GM21825 (cell line): ENCODE measurements around the gene KCNG1.

Experiments
- ATAC-seq: cut with Tn5 transposase; IDR thresholded peaks from one replicate; pipeline ENCODE4 v1.9.1; 2021; ENCODE audit warnings: mild to moderate bottlenecking, moderate library complexity; ENCODE audit not compliant: unreplicated experiment

The KCNG1 gene

DNA sequence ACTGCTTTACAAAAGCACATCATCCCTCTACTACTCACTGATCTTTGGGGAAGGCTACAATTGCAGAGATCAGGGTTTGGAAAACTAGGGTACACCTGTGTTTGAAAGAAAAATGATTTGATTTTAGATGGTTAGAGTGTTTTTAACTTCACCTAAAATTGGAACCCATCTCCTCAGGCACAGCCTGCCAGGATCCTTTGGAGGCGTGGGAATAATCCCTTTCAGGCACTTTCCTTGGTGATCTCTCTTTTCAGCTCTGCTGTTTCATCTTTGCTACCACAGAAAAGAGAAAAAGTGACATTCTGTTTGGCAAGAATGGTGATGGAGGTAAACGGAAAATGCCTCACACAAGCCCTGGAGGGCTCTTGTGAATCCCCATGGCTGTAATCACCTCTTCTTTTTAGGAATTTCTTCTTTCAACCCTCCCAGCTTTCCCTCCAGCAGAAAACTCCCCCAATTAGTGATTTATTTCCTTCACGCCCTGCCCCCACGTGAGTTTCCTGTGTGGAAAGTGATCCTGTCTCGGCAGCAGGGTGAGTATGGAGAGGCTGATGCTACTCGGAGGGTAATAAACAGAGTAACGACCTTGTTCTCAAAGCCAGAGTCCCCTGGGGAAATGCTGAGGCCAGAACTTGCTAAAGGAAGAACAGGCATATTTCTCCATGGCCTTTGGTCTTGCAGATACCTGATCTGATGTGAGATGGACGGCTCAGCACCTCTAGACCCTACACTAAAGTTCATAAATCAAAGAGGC is 9.2 kb downstream of the KCNG1 start:
- ATAC-seq, result no peak

DNA sequence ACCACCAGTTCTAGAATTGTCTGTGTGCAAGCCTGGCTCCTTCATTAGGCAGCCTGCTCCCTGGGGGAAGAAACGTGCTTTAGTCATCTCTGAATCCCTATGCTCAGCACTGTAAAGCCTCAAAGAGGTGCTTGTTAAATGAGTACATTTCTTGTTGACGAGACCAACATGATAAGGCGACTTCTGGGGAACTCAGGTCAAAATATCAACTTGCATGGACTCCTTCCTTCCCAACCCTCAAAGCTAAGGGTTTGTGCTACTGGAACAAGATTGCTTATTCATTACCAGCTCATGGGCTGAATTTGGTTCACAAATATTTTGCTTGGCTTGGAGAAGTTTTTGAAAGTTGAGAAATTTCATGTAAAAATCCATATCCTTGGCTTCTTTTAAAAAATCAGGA is 10.6 kb downstream of the KCNG1 start:
- ATAC-seq, result no peak

DNA sequence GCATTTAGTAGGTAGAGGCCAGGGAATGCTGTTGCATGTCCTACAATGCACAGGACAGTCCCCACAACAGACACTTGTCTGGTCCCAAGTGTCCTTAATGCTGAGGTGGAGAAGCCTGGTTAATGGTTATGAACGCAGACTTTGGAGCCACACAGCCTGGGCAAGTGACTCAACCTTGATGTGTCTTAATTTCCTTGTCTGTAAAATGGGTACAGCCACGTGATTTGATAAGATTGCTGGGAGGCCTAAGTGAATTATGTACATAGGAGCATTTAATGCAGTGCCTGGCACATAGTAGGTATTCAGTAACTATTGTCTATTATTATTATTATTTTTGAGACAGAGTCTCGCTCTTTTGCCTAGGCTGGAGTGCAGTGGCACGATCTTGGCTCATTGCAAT is 11.4 kb downstream of the KCNG1 start:
- ATAC-seq, result no peak

DNA sequence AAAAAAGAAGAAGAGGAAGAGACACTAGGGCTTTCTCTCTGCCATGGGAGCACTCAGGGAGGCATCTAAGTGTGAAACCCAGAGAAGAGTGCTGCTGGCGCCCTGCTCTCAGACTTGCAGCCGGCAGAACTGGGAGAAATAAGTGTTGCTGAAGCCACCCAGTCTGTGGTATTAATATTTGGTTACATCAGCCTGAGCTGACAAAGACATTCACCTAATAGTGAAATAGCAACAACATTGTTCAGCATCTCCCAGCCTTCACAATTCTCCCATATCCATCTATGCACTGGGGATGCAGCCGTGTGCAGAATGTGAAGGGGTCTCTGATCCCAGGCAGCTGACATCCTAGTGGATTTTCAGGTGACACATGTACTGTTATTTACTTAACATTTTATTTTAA is 12.0 kb downstream of the KCNG1 start:
- no peak for ATAC-seq

DNA sequence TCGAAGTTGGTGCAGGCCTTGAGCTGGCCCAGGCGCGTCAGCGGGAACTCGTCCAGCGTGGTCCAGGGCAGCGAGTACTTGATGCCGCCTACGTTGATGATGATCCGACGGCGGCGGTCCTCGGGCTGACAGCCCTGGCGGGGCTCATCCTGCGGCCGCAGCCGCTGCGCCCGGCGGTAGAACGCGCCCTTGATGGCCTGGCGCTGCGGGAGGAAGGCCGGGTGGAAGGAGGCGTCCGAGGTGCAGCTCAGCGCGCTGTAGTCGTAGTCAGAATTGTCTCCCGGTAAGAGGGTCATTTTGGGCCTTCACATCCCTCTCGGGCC is 12.9 kb downstream of the KCNG1 start:
- ATAC-seq, result no peak

DNA sequence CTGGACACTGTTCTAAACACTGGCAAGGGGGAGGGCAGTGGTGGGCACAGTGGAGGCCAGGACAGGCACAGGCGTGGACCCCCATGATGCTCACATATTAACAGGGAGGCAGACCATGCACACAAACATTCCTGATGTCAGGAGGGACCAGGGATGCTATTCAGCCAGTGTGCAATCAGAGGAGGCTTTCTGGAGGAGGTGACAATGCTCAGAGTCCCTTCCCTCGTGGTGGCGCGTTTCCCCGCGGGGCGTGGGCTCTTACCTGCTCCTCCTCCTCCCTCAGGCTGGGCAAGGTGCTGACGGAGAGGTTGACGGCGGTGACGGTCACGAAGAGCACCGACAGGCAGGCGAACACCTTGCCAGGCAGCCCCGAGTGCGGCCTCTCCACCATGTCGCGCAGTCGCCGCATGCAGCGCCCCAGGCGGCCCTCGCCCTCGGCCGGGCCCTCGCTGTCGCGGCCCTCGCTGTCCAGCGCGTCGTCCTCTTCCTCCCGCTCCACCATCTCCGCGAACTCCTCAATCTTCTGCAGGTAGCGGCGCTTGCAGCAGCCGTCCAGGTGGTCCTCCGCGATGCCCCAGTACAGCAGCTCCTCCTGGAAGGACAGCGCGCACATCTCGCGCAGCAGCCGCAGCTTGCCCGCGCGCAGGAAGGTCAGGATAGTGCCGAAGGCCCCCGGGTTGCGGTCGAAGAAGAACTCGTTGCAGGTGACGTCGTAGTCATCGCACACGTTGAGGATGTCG is 13.4 kb downstream of the KCNG1 start:
- no peak for ATAC-seq

DNA sequence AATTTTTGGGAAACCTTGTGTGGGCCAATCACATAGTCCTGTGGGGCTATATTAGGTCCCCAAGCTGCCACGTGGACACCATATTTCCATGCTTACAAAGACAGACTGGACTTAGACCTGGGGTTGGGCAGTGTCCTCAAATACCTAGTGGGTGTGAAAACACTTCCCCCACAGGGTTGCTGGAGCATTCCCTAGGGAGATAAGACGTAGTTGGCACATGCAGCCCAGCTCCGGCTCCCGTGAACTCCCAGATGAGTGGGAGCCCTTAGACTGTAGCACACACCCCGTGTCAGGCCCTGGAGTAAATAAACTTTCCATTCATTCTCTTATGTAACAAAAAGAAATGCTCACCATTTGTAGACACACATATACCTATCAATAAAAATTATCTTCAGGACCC is 14.2 kb downstream of the KCNG1 start:
- ATAC-seq, result no peak

DNA sequence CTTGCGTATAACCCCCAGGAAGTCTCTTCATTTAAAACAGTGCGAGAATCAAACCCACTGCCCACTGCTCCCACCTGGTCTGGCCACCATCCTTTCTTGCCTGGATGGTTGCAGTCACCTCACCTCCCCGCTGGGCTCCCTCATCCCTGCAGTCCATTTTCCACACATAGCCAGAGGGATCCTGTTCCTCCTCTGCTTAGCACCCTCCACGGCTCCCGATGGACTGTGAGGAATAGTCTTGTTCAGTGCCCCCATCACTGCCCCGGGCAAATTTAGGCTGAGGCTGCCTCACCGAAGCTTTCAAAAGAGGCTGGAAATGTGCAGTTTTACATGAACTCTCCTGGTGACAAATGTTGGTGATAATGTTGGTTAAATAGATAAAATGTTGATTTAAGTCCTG is 17.7 kb downstream of the KCNG1 start:
- no peak for ATAC-seq

DNA sequence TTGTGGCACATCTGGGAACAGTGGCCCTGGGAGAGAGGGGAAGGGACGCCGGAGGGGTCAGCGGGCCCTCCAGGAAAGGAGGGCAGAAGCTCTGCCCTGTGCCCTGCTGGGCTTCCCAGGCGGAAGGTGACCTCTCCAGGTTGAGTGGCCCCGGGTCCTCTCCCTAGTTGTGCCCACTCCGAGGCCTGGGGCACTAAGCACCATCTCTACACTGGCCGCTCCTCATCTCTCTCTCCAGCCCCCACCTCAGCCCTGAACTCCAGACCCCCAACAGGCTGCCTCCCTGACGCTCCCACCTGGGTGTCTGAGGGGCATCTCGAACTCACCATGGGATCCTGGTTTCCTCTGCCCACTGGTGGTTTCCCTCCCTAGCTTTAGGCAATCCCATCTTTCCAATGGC is 18.1 kb downstream of the KCNG1 start:
- no peak for ATAC-seq

DNA sequence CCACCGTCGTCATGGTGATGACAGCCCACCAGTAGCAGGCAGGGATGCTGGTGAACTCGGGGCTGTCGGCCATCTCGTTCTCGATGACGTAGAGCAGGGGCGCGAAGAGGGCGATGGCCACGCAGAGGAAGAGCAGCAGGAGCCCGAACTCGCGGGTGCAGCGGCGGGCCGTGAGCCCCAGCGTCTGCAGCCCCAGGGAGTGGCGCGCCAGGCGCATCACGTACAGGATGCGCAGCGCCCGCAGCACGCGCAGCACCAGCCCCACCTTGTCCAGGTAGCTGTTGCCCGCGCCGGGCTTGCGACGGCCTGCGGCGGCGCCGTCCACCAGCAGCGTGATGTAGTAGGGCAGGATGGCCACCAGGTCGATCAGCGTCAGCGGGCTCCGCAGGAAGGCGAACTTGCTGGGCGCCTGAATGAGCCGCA is 18.6 kb downstream of the KCNG1 start:
- no peak for ATAC-seq

DNA sequence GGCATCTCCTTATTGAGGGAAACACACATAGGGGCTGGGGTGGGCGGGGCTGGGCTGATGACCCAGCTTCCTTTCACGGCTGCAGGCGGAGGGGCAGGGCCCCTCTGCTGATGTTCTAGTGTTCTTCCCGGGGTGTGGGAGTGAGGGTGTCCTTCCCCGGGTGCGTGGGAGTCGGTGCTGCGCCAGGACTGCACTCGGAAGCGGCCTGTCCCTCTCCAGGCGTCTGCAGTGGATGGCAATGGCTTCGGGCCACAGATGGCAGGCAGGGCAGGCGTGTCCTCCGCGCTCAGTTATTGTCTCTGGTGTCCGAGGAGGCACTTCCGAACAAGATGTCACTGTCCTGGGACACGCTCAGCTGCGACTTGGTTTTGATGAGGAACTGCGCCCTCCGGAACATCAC is 19.2 kb downstream of the KCNG1 start:
- ATAC-seq, result no peak

DNA sequence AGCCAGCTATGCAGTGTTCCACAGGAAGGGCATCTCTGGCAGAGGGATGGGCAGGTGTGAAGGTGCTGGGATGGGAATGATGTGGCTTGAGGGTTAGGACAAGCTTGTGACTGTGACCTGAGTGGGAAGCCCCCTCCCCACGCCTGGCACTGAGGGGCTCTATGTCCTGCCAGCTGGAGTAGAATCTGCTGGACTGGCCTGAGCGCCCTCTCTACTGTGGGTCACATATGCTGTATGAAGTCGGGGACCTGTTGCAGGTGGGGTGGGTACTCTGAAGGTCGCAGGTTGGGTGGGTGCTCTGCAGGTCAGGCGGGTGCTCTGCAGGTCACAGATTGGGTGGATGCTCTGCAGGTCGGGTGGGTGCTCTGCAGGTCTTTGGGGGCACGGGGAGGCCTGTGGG is 20.3 kb downstream of the KCNG1 start:
- ATAC-seq, result no peak

DNA sequence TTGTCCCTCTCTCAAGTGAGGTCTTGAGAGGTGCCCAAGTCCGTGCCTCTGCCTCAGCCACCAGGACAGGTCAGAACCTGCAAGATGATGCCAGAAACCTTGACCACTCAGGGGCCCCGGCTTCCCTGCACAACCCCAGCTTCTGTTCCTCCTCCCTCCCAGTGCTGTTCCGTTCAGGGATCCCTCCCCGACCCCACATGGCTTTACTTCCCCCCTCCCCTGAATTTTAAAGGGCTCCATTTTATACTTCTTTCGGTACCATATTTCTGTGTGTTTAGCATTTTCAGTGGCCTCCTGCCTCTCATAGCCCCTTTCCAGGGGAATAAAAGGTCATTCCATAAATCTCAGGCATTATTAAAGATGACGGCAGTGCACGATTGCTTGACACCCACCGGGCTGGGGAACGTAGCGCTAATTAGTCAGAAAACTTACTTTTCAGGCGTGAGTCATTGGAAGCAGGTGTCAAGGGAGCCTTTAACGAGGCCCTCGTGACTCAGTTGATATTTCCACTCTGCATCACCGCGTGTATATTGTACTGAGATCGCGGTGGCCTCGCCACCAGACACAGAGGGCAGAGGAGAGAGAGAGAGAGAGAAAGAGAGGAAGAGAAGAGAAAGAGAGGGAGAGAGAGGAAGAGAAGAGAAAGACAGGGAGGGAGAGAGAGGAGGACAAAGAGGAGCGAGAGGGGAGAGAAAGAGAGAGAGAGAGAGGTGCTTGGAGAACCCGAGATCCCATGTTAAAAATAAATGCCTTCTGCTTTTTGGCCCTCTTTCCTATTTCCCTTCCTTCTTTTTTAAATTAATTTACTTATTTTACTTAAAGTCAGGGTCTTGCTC is 21.3 kb downstream of the KCNG1 start:
- ATAC-seq, result no peak

DNA sequence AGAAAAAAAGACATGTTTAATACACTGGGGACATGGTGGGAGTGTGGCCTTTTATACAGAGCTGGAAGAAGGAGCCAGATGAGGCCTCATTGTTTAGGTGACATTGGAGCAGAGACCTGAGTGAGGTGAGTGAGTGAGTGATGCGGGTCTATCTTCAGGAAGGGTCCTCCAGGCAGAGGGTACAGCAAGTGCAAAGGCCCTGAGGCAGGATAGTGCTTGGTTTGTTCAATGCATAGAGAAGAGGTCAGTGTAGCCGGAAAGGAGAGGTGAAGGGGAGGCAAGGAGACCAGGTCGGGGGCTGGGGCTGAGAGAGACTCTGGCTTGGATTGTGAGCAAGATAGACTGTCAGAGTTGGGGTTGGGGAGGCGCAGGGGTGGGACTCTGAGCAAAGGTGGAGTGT is 23.6 kb downstream of the KCNG1 start:
- ATAC-seq, result no peak

DNA sequence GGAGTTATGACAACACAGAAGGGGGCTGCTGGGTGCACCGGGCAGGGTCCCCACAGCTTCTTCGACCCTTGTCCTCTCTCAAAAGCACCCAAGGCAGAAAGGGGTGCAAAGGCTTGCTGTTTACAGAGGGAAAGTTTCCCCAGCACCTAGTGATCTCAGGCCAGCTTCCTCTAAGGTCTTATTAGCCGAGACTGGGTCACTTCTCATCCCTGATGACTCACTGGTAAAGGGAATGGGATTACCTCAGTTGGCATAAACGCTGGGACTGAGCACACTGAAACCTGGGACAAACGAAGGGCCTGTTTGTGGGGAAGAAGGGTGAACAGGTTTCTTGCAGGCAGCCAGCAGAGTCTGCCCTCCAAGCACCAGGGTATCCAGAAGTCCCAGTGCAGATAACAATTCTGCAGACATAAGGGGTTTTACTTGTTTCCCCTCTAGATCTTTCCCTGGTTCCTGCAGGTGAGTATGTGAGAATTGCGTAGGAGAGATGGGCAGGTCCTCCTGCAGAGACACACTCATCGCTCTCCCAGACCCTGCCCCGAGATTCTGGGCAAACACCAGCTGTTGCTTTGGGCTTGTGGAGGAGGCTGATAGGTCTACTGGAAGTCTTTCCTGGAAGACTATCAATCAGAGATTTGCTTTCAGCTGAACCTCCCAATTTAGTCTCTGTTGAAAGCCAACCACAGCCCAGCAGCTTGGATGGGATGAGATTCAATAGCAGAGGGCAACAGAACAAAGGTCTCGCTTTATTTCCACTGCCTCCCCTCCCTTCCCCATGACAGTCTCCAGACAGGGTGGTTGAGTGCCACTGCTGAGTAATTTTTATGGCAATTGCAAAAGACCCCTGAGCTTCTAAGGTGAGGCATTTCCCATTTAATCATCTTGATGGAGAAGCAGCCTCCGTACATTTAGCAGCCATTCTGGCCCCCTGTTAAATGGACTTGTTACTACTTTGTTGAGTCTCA is 25.7 kb downstream of the KCNG1 start:
- no peak for ATAC-seq

DNA sequence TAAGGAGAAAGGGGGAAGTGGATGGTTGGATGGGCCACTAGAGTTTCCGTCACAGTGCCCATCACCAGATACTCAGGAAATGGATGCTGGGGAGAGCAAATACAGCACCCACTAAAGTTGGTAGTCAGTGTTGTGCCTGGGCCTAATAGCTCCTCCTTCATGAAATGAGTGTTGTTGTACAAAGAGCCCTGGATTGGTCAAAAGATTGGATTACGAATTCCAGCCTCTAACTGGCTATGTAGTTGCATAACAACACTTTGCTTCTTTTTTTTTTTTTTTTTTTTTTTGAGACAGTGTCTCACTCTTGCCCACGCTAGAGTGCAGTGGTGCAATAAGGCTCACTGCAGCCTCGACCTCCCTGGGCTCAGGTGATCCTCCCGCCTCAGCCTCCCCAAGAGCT is 27.4 kb downstream of the KCNG1 start:
- ATAC-seq, result no peak

DNA sequence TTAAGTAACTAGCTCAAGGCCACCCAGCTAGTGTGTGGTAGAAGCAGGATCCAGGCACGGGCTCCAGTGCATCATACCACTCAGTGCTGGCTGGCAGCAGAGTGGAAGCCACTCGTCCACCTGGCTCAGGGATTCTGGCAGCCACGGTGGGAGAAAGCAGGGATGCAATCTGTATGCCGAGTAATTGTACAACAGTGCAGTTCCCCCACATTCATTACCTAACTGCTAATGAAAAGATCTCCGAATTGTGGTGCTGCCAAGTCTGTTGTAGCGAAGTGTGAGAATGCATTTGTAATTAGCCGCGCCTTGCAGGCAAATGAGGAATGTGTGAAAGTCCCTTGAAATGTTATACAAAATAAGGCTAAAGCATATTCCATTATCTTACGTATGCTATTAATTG is 29.0 kb downstream of the KCNG1 start:
- ATAC-seq, result no peak

DNA sequence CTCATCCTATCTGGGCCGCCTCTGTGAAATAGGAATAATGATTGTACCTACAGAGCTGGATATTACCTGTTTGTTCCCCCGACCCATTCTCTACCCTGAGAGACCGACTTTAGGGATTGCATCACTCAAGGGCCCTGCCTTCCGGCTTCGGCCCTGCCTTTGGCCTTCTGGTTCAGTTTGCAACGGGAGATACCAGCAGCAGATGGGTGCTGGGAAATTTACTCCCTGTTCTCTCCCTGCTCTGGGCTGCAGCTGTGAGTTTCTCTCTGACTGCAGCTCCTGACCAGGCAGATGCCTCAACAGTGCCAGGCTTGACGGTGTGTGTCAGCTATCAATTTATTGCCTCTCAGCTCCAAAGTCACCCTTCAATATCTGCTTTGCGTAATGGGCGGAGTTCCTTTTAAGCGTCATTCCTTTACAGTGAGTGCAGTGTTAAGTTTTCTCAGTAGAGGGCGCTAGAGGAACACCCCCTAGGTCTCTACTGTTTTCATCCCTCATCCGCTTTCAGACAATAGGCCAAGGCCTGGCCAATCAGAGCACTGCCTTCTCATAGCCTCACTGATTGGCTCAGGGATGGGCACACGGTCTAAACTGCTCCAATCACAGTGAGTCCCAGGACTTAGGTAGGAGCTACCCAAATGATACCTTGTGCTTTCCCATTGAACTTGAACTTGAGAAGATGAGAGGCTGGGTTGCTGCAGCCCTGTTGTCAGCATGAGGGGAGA is 30.0 kb downstream of the KCNG1 start:
- ATAC-seq, result no peak

DNA sequence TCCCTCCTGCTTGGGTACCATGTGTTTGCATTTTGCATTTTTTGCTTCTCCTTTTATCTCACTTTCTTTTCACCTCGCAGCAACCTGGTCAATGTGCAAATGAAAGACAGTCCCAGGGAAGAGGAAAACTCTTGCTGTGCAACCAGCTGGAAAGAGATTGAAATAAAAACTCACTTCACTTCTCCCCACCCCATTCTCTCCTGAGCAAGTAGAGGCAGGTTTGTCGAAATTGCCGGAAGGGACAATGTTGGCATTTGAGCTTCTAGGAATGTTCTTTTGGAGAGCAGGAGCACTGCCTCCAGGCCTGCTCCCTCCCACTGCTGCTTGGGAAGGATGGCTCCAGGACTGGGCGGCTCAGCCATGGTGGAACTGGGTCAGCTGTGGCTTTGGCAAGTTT is 30.6 kb downstream of the KCNG1 start:
- ATAC-seq, result no peak

DNA sequence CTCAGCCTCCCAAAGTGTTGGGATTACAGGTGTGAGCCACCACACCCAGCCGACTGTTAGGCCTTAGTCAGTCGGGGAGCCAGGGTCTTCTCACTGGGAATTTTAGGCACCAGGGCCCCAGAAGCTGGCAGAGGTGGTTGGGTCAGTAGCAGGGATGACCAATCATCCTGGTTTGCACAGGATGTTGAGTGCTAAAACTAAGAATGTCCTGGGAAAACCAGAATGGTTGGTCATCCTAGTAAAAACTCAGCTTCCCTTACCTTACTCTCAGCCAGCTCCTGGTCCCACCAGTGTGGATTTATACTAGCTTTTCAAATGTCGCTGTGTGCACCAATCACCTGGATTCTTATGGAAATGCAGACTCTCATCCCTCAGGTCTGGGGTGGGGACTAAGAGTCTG is 31.8 kb downstream of the KCNG1 start:
- ATAC-seq, result no peak
